A549 (cell line): ENCODE data around the gene PPP1R1C. TPM values are rescaled to one million over a fixed set of nuclear protein-coding genes. Genes with fewer than 3 reads are reported as not detected.

ENCODE experiments used
- ATAC-seq, 2 experiments: fragments of 200-7000 bp in 1 of 2; fragments of >200 bp in 1 of 2; cut with Nextera tagmentation in 1 of 2; cut with Tn5 transposase in 1 of 2; 3 replicates each; pipeline versions ENCODE4 v1.8.0 to v1.9.1; 2018 to 2020; ENCODE audit warnings: mild to moderate bottlenecking in 1 of 2, moderate library complexity in 1 of 2
- CTCF ChIA-PET: fragments of 300-600 bp; sonication (Branson Sonifier 250); formaldehyde crosslinking; extraction: SDS; loops from one replicate; lab custom pipeline; 2021; ENCODE audit warnings: antibody characterized with exemption, inconsistent platforms; lab: Yijun Ruan, JAX
- POLR2A ChIA-PET: fragments of 350-600 bp; formaldehyde crosslinking; extraction: SDS; loops from one replicate; lab custom pipeline; 2021; ENCODE audit warnings: antibody characterized with exemption, inconsistent platforms; lab: Yijun Ruan, JAX
- DNase-seq, 2 experiments: peaks; one replicate each; pipeline versions ENCODE4 v3.0.0 to v3.0.0-alpha.2; 2011 to 2016; ENCODE audit warnings: low read depth in 1 of 2, low spot score in 1 of 2
- FAIRE-seq: peaks from 2 replicates; lab custom pipeline; 2011; peaks lifted over from hg19 to GRCh38; lab: Jason Lieb, UNC
- H3K27ac ChIP-seq, 2 experiments: fragments of >200 bp; sonication (Bioruptor Twin); formaldehyde crosslinking; 3 replicates each; pipeline ENCODE4 v1.5.1; 2016 to 2017
- H3K4me1 ChIP-seq: fragments of >200 bp; sonication (Bioruptor Twin); formaldehyde crosslinking; 3 replicates; pipeline ENCODE4 v1.6.1; 2016
- H3K4me2 ChIP-seq: fragments of >200 bp; sonication (Bioruptor Twin); formaldehyde crosslinking; 3 replicates; pipeline ENCODE4 v1.6.1; 2016
- H3K4me3 ChIP-seq: fragments of >200 bp; sonication (Bioruptor Twin); formaldehyde crosslinking; 3 replicates; pipeline ENCODE4 v1.5.1; 2016
- H3K9me3 ChIP-seq: fragments of >200 bp; sonication (Bioruptor Twin); formaldehyde crosslinking; 3 replicates; pipeline ENCODE4 v1.6.1; 2016
- CBX2 ChIP-seq: fragments of 200-600 bp; sonication (generic); IDR thresholded peaks from 2 replicates; pipeline ENCODE4 v1.6.1; 2016; ENCODE audit warnings: low read depth, mild to moderate bottlenecking, borderline replicate concordance
- CBX8 ChIP-seq: fragments of 200-600 bp; sonication (generic); IDR thresholded peaks from 2 replicates; pipeline ENCODE4 v1.6.1; 2016
- CHD2 ChIP-seq: fragments of 150-350 bp; IDR thresholded peaks from 2 replicates; pipeline ENCODE4 v1.6.1; 2014; ENCODE audit warnings: low read length; ENCODE audit not compliant: partially characterized antibody
- CHD4 ChIP-seq: fragments of 200-600 bp; sonication (generic); IDR thresholded peaks from 2 replicates; pipeline ENCODE4 v1.6.1; 2016; ENCODE audit warnings: antibody characterized with exemption, mild to moderate bottlenecking, borderline replicate concordance
- ESRRA ChIP-seq: fragments of 150-350 bp; IDR thresholded peaks from 2 replicates; pipeline ENCODE4 v1.6.1; 2014; ENCODE audit warnings: mild to moderate bottlenecking, low read length, borderline replicate concordance
- HES2 ChIP-seq: fragments of >200 bp; sonication (Bioruptor Twin); formaldehyde crosslinking; IDR thresholded peaks from 2 replicates; pipeline ENCODE4 v1.6.1; 2016
- HMGXB4 ChIP-seq: fragments of 250-450 bp; sonication (Bioruptor Pico); IDR thresholded peaks from 2 replicates; pipeline ENCODE4 v1.5.0; 2021; ENCODE audit warnings: mild to moderate bottlenecking, moderate library complexity, borderline replicate concordance
- HOXA7 ChIP-seq: fragments of 250-450 bp; sonication (Bioruptor Pico); IDR thresholded peaks from 2 replicates; pipeline ENCODE4 v1.5.0; 2020; ENCODE audit warnings: mild to moderate bottlenecking, moderate library complexity
- HOXB13 ChIP-seq: fragments of 250-450 bp; sonication (Bioruptor Pico); IDR thresholded peaks from 2 replicates; pipeline ENCODE4 v1.5.0; 2020; ENCODE audit warnings: low read depth, mild to moderate bottlenecking, moderate library complexity
- HOXB5 ChIP-seq: fragments of 250-450 bp; sonication (Bioruptor Pico); IDR thresholded peaks from 2 replicates; pipeline ENCODE4 v1.5.0; 2020; ENCODE audit warnings: mild to moderate bottlenecking, moderate library complexity
- JUN ChIP-seq, 2 experiments: fragments of >200 bp; sonication (Bioruptor Twin); formaldehyde crosslinking; IDR thresholded peaks; 2 replicates in 1 of 2; 3 replicates in 1 of 2; pipeline ENCODE4 v1.6.1; 2016 to 2017
- JUNB ChIP-seq: fragments of >200 bp; sonication (Bioruptor Twin); formaldehyde crosslinking; IDR thresholded peaks from 2 replicates; pipeline ENCODE4 v1.6.1; 2016
- MAFK ChIP-seq: fragments of 450-650 bp; IDR thresholded peaks from 2 replicates; pipeline ENCODE4 v1.6.1; 2014; ENCODE audit not compliant: partially characterized antibody
- MAX ChIP-seq: IDR thresholded peaks from 2 replicates; pipeline ENCODE4 v1.6.1; 2012
- MAZ ChIP-seq: fragments of 150-350 bp; IDR thresholded peaks from 2 replicates; pipeline ENCODE4 v1.6.1; 2014; ENCODE audit warnings: antibody characterized with exemption, low read depth, low read length, borderline replicate concordance
- PHF8 ChIP-seq: fragments of 200-600 bp; sonication (generic); IDR thresholded peaks from 2 replicates; pipeline ENCODE4 v1.6.1; 2016; ENCODE audit warnings: low read depth, mild to moderate bottlenecking, antibody characterized with exemption, moderate library complexity, borderline replicate concordance
- POLR2AphosphoS2 ChIP-seq: conservative IDR thresholded peaks from 2 replicates; pipeline ENCODE4 v1.6.1; 2012; ENCODE audit warnings: low read length, improper control_type of control experiment, inconsistent platforms
- RCOR1 ChIP-seq: fragments of 150-350 bp; IDR thresholded peaks from 2 replicates; pipeline ENCODE4 v1.6.1; 2014; ENCODE audit warnings: antibody characterized with exemption, low read length, low read depth
- RNF2 ChIP-seq: fragments of 200-600 bp; sonication (generic); IDR thresholded peaks from 2 replicates; pipeline ENCODE4 v1.6.1; 2016; ENCODE audit warnings: low read depth, mild to moderate bottlenecking, antibody characterized with exemption, moderate library complexity, borderline replicate concordance
- TFCP2L1 ChIP-seq: fragments of 250-450 bp; sonication (Bioruptor Pico); IDR thresholded peaks from 2 replicates; pipeline ENCODE4 v1.5.0; 2021; ENCODE audit warnings: mild to moderate bottlenecking
- TP53 ChIP-seq: fragments of 250-450 bp; sonication (Bioruptor Pico); IDR thresholded peaks from 2 replicates; pipeline ENCODE4 v1.5.0; 2021; ENCODE audit warnings: mild to moderate bottlenecking, moderate library complexity
- ZNF302 ChIP-seq: fragments of 250-450 bp; sonication (Bioruptor Pico); IDR thresholded peaks from 2 replicates; pipeline ENCODE4 v1.9.0; 2021; ENCODE audit warnings: inconsistent platforms, mild to moderate bottlenecking, moderate library complexity
- ZSCAN20 ChIP-seq: fragments of 250-450 bp; sonication (Bioruptor Pico); IDR thresholded peaks from 2 replicates; pipeline ENCODE4 v1.8.0; 2022; ENCODE audit warnings: mild to moderate bottlenecking, moderate library complexity
- WGBS: methylation state at CpG from one replicate; pipeline ENCODE4 v1.1.6; 2017; ENCODE audit errors: missing lambda C conversion rate; 5-methylcytosine and 5-hydroxymethylcytosine counted together
- polyA plus RNA-seq, 4 experiments: library from polyadenylated mRNA; depleted of rRNA in 3 of 4; stranded (reverse); fragments of >200 nt; fragmentation: RNase III in 1 of 4; extraction: RNeasy Plus Mini Kit Qiagen cat#74134 plus additional on column Dnase treatment in 1 of 4; gene quantifications; 2 replicates in 3 of 4; 3 replicates in 1 of 4; pipeline ENCODE4 v1.2.3, GENCODE V29; 2011 to 2017

PPP1R1C gene
- polyA plus RNA-seq, 2 of the 4 experiments (the other 2 are of a cell fraction): 0.81 to 2.7 TPM

- no peaks in the 10 kb centered on the region for H3K9me3 ChIP-seq
- FAIRE-seq (no peak), DNase-seq (no peak), ATAC-seq (no peak)
- no peak overlapping the region for H3K27ac ChIP-seq
- H3K4me3 ChIP-seq: no peak overlapping the region
- H3K4me2 ChIP-seq: no peak overlapping the region
- no peaks in the 10 kb centered on the region for H3K4me1 ChIP-seq
- TF ChIP-seq JUNB (no peak), ZNF302 (no peak), JUN (IDR thresholded peaks at IDR 0.05) (no peak), CBX8 (no peak), HOXB5 (CRISPR knock-in tag) (no peak), TP53 (CRISPR knock-in tag) (no peak)
- ChIA-PET CTCF (no interaction called here), POLR2A (no interaction called here)
- 52% methylated on average over 4 of the region's 4 CpGs for WGBS
These were observed 70.3 kb downstream of the PPP1R1C start for GRCh38 chr2:182055993-182056392.

GRCh38 chr2:182057002-182057401 lies 71.3 kb downstream of the PPP1R1C start:
- CTCF ChIA-PET: no interaction called here
- FAIRE-seq: no peak
- TF ChIP-seq TFCP2L1 (CRISPR knock-in tag) (no peak), ZSCAN20 (CRISPR knock-in tag) (no peak), CHD4 (no peak), RCOR1 (no peak), HES2 (no peak), ESRRA (no peak), HMGXB4 (CRISPR knock-in tag) (no peak), MAX (no peak), HOXB13 (CRISPR knock-in tag) (no peak), HOXA7 (CRISPR knock-in tag) (no peak), CHD2 (no peak), POLR2AphosphoS2 (no peak), RNF2 (no peak), MAZ (no peak), PHF8 (no peak), CBX2 (no peak)
- TF ChIP-seq, all 56 proteins: peak for 0
- no peak overlapping the region for H3K4me2 ChIP-seq
- ATAC-seq: no peak
- H3K4me3 ChIP-seq: no peak overlapping the region
- POLR2A ChIA-PET: no interaction called here
- H3K4me1 ChIP-seq: no peaks in the 10 kb centered on the region
- no peak for DNase-seq
- H3K27ac ChIP-seq: no peak overlapping the region
- no peaks in the 10 kb centered on the region for H3K9me3 ChIP-seq

GRCh38 chr2:182058056-182058455 lies 72.4 kb downstream of the PPP1R1C start:
- Histone ChIP-seq H3K9me3 (no peaks in the 10 kb centered on the region), H3K27ac (no peak overlapping the region), H3K4me1 (no peaks in the 10 kb centered on the region), H3K4me3 (no peak overlapping the region), H3K4me2 (no peak overlapping the region)
- ChIA-PET CTCF (no interaction called here), POLR2A (no interaction called here)
- FAIRE-seq (no peak), ATAC-seq (no peak), DNase-seq (no peak)
- WGBS: 48% methylated on average over 1 of the region's 1 CpG
- TF ChIP-seq CHD2 (no peak), MAFK (peak; percentile 10)
